ENCODE measurements around the gene SCN8A.
"Not testable (repeated sequence)": the region's sequence is repeated elsewhere in the genome, so short reads cannot be mapped to it uniquely, and the experiment has no call there.

Gene SCN8A

DNA sequence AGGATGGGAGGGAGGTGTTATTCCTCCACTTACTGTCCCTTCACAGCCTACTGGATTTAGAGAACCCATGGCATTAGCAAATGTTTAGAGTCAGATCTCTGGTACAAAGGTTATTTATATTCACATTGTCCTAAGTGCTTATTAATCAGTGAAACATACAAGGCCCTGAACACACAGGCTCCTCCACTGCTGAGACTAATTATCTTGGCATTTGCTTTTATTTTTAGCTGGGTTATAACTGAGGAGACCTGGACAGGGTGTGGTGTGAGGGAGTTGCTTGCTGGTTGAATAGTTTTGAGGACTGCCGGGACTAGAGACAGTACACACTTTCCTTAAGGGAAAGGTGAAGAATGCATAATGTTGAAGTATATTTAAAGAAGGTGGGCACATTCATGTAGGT, 180.0 kb downstream of the SCN8A start:
- no peak overlapping the region for H3K27ac Mint-ChIP-seq
- no peak for DNase-seq

DNA sequence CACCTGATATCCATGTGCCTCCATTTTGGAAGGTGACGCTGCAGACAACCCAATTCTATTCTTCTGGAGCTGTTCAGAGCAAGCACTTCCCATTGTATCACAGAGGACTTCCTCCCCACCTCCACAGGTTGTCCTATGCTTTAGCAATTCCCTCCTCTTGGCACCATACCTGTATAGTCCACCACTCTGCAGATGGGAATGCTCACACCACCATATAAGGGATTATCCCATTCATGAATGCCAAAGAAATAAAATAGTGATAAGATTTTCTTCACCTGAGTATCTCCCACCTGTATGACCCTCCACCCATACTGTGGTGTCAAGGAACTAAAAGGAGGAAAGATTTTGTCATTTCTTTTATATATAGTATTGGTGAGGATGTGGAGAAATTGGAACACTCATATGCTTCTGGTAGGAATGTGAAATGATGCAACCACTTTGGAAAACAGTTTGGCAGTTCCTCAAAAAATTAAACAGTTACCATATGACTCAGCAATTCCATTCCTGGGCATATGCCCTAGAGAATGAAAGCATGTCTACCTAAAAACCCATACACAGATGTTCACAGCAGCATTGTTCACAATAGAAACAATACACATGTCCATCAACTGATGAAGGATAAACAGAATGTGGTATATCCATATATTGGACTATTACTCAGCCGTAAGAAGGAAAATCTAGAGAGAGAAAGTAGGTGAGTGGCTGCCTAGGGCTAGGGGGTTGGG, 182.3 kb downstream of the SCN8A start:
- H3K4me3 Mint-ChIP-seq = no peak overlapping the region
- no peaks in the 10 kb centered on the region for H3K9me3 Mint-ChIP-seq
- no peaks in the 10 kb centered on the region for H3K27me3 Mint-ChIP-seq
- DNase-seq = no peak
- H3K27ac Mint-ChIP-seq = no peak overlapping the region
- H3K4me1 Mint-ChIP-seq (ENCODE audit: low read depth) = no peaks in the 10 kb centered on the region
- no peaks in the 10 kb centered on the region for H3K36me3 Mint-ChIP-seq (ENCODE audit: low read depth)

More for the DNA sequence above, 180.0 kb downstream of the SCN8A start:
- Mint-ChIP-seq H3K36me3 (ENCODE audit: low read depth) (no peaks in the 10 kb centered on the region), H3K9me3 (no peaks in the 10 kb centered on the region), H3K4me3 (no peak overlapping the region), H3K27me3 (no peaks in the 10 kb centered on the region), H3K4me1 (ENCODE audit: low read depth) (no peaks in the 10 kb centered on the region)

DNA sequence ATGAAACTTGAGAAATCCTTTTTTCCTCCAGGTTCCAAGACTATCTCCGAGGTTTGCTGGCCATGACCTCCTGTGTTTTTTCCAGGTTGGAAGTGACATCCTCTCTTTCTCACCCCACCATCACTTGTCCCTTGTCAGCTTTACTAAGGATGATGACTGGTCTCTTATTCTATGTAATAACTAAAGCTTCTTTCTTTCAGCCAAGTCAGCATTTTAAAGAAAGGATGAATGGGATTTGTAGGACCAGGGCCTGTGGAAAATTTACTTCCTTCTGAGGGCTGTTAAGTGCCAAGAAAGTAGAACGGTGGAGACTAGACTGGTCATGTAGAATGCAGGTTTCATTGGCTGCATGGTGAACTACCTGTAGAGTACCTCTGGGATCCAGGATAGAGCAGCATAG, 183.9 kb downstream of the SCN8A start:
- no peaks in the 10 kb centered on the region for H3K27me3 Mint-ChIP-seq
- H3K4me1 Mint-ChIP-seq (ENCODE audit: low read depth) = no peaks in the 10 kb centered on the region
- H3K9me3 Mint-ChIP-seq = no peaks in the 10 kb centered on the region
- H3K4me3 Mint-ChIP-seq = no peak overlapping the region
- no peaks in the 10 kb centered on the region for H3K36me3 Mint-ChIP-seq (ENCODE audit: low read depth)
- DNase-seq = no peak
- no peak overlapping the region for H3K27ac Mint-ChIP-seq

DNA sequence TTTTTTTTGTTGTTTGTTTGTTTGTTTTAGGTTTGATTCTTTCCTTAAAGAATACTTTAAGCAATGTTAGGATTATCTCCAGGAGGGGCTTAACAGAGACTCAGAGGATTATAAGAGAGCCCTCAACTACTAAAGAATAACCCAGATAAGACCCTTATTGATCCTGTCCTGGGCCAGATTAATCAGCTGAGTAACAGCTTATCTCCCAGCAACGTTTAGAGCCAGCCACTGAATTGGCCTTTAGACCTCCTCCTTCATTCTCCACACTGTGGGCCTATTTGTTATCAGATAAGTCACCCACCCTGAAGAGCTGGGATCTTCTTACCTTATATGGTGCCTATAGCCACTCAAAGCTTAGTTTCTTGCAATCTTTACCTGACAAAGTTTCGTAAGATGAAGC, 186.4 kb downstream of the SCN8A start:
- H3K4me1 Mint-ChIP-seq (ENCODE audit: low read depth) = no peaks in the 10 kb centered on the region
- no peak for DNase-seq
- H3K27ac Mint-ChIP-seq = no peak overlapping the region
- no peak overlapping the region for H3K4me3 Mint-ChIP-seq
- peaks cover 3% of the 10 kb centered on the region for H3K27me3 Mint-ChIP-seq
- no peaks in the 10 kb centered on the region for H3K36me3 Mint-ChIP-seq (ENCODE audit: low read depth)
- H3K9me3 Mint-ChIP-seq = no peaks in the 10 kb centered on the region

DNA sequence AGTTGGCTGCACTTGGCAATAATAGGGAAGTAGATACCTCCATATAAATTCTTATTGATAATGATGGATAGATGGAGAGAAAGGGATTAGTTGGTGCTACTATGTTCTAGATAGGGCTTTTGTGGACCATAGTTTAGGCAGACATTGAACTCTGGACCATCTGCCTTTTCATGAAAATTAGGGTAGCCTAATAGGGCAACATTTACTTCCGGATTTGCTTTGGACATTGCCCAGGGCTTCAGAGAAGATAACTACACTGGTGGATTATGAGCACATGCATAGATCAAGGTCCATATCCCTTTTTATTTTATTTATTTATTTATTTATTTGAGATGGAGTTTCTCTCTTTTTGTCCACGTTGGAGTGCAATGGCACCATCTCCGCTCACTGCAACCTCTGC, 186.9 kb downstream of the SCN8A start:
- H3K36me3 Mint-ChIP-seq (ENCODE audit: low read depth) = no peaks in the 10 kb centered on the region
- H3K27ac Mint-ChIP-seq = no peak overlapping the region
- no peak for DNase-seq
- no peak overlapping the region for H3K4me3 Mint-ChIP-seq
- H3K4me1 Mint-ChIP-seq (ENCODE audit: low read depth) = no peaks in the 10 kb centered on the region
- H3K27me3 Mint-ChIP-seq = peaks cover 3% of the 10 kb centered on the region
- H3K9me3 Mint-ChIP-seq = no peaks in the 10 kb centered on the region

DNA sequence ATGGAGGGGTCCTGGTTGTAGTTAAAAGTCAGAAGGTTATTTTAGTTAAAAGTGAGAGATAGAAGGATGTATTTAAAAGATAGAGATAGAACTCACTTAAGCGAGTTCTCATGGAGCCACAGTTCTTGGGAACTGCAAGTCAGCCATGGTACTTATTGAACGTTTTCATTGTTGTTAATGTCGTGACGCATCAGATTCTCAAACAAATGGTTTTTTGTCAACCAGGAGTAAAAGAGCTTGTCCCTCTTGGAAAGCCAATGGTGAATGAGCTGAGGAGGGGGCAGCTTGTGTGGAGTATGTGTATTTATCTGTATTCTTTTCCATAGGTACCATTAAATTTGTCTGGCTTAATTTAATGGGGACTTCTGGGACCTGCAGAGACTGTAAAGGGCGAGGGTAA, 188.8 kb downstream of the SCN8A start:
- no peaks in the 10 kb centered on the region for H3K36me3 Mint-ChIP-seq (ENCODE audit: low read depth)
- peaks cover 3% of the 10 kb centered on the region for H3K27me3 Mint-ChIP-seq
- H3K4me3 Mint-ChIP-seq = no peak overlapping the region
- DNase-seq = no peak
- no peak overlapping the region for H3K27ac Mint-ChIP-seq
- peaks cover 3% of the 10 kb centered on the region for H3K4me1 Mint-ChIP-seq (ENCODE audit: low read depth)
- H3K9me3 Mint-ChIP-seq = no peaks in the 10 kb centered on the region

DNA sequence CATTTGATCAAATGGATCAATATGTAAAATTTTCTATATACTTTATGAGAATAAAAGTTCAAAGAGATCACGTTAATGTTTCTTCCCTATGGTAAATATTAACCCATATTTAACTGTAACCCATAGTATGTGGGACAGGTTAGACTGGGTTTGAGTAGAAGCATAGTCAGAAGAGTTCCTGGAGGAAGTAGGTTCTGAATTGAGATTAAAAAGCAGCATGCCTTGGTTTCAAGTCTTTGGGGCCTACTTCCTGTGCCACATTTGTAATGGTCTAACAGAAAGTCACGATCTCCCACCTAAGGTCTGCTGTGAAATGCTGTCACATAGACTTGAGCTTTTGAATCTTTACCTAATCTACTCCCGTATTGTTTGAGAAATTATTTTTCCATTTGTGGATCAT, 193.7 kb downstream of the SCN8A start:
- H3K27me3 Mint-ChIP-seq = peaks cover 3% of the 10 kb centered on the region
- H3K9me3 Mint-ChIP-seq = no peaks in the 10 kb centered on the region
- H3K4me3 Mint-ChIP-seq = no peak overlapping the region
- no peak for DNase-seq
- H3K36me3 Mint-ChIP-seq (ENCODE audit: low read depth) = no peaks in the 10 kb centered on the region
- H3K27ac Mint-ChIP-seq = no peak overlapping the region
- H3K4me1 Mint-ChIP-seq (ENCODE audit: low read depth) = peaks cover 6% of the 10 kb centered on the region

DNA sequence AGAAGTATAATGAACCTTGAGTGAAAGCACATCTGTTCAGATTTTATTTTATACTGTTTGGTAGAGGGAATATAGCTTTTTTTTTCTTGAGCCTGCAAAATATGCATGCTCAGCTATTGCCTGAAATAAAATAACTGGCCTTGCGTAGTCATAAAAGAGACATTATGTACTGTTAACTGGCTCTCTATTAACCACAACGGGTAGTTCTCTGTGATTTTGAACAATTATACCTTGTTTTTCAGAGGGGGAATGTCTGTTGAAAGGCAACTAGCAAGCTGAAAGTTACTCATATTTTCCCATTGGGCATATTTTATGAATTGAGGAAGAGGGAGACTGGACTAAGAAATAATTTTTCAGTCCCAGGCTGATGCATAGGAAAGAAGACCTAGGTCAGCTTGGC, 194.9 kb downstream of the SCN8A start:
- H3K27ac Mint-ChIP-seq = no peak overlapping the region

DNA sequence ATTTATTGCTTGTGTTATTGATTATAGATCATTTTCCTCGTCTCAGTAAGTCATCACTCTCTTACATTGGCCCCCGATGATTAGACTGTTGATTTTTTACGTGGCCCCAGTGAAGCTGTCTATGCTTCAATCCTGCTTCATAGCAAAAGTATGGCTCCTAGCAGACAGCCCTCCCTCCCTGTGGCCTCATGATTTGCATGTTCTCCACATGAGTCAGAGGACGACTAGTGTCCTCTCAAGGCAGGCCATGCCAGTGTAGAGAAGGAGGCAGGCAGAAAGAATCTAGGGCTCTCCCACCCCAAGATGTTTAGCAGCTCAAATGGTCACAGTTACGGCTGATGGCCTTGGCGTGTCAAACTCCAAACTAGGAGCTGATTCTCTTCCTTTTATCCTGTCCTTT, 197.8 kb downstream of the SCN8A start:
- peaks cover 6% of the 10 kb centered on the region for H3K4me1 Mint-ChIP-seq (ENCODE audit: low read depth)
- H3K9me3 Mint-ChIP-seq = no peaks in the 10 kb centered on the region
- no peak overlapping the region for H3K27ac Mint-ChIP-seq
- no peak for DNase-seq
- no peaks in the 10 kb centered on the region for H3K27me3 Mint-ChIP-seq
- no peak overlapping the region for H3K4me3 Mint-ChIP-seq
- H3K36me3 Mint-ChIP-seq (ENCODE audit: low read depth) = no peaks in the 10 kb centered on the region

More for the DNA sequence above, 194.9 kb downstream of the SCN8A start:
- Mint-ChIP-seq H3K27me3 (no peaks in the 10 kb centered on the region), H3K4me1 (ENCODE audit: low read depth) (peaks cover 6% of the 10 kb centered on the region), H3K9me3 (no peaks in the 10 kb centered on the region), H3K36me3 (ENCODE audit: low read depth) (no peaks in the 10 kb centered on the region), H3K4me3 (no peak overlapping the region)
- DNase-seq = no peak

DNA sequence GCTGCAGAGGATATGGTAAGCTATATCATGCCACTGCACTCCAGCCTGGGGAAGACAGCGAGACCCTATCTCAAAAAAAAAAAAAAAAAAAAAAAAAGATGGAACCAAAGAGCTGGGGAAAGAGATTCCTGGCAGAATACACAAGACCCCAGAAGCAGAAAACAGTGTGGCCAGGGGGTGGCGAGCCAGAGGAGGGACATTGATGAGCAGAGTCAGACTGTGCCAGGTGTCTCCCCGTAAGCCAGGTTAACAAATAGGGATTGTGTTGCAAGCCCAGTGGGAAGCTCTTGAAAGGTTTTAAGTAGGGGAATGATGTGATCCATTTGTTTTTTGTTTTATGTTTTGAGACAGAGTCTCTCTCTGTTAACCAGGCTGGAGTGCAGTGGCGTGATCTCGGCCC, 201.4 kb downstream of the SCN8A start:
- H3K27me3 Mint-ChIP-seq = no peaks in the 10 kb centered on the region
- H3K27ac Mint-ChIP-seq = no peak overlapping the region
- DNase-seq = no peak
- H3K4me3 Mint-ChIP-seq = no peak overlapping the region
- no peaks in the 10 kb centered on the region for H3K9me3 Mint-ChIP-seq
- no peaks in the 10 kb centered on the region for H3K4me1 Mint-ChIP-seq (ENCODE audit: low read depth)
- H3K36me3 Mint-ChIP-seq (ENCODE audit: low read depth) = no peaks in the 10 kb centered on the region

DNA sequence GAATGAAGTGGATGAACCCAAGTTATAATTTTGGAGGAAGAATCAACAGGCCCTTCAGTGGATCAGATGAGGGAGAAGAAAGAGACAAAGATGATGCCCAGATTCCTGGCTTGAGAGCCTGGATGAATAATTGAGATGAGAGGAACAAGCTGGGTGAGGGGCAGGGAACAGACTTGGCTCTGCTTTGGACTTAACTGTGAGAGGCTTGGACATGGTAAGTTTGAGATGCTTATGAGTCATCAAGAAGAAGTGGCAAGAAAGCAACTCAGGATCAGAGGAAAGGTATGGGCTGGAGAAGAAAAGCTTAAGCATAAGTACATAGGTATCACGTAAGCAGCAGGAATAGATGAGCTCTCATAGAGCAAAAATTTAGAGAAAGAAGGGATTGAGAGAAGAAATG, 202.2 kb downstream of the SCN8A start:
- Mint-ChIP-seq H3K4me3 (no peak overlapping the region), H3K4me1 (ENCODE audit: low read depth) (no peaks in the 10 kb centered on the region), H3K27ac (no peak overlapping the region), H3K36me3 (ENCODE audit: low read depth) (no peaks in the 10 kb centered on the region), H3K9me3 (no peaks in the 10 kb centered on the region), H3K27me3 (no peaks in the 10 kb centered on the region)
- DNase-seq = no peak

DNA sequence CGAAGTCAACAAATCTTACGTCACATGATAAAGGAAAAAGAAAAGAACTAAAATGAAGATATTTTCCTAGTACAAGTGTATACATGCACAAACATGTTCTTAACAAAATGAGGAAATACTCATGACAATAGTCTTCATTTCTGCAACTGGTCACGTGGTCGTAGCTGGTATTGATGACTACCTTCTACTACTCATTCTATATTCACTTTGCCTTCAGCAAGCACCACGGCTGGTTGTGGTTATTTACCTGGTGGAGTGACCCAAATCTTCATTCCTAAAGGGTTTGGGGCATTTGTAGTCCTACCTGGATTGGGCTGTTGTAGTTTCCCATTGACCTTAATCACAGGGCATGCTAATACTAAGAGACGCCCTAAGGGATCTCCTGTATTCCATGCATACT, 206.3 kb downstream of the SCN8A start:
- Mint-ChIP-seq H3K36me3 (ENCODE audit: low read depth) (no peaks in the 10 kb centered on the region), H3K4me3 (no peak overlapping the region), H3K27me3 (no peaks in the 10 kb centered on the region), H3K4me1 (ENCODE audit: low read depth) (no peaks in the 10 kb centered on the region), H3K9me3 (no peaks in the 10 kb centered on the region), H3K27ac (no peak overlapping the region)
- no peak for DNase-seq

DNA sequence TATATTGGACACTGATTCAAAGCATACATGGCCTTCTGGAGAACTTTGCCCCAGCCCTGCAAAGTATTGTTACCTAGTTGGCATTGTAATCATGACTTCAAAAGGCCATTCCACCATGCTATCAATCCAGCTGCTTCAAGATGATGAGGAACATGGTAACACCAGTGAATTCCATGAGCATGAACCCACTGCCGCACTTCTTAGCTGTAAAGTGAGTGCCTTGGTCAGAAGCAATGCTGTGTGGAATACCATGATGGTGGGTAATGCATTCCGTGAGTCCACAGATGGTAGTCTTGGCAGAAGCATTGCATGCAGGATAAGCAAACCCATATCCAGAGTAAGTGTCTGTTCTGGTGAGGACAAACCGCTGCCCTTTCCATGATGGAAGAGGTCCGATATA, 207.0 kb downstream of the SCN8A start:
- H3K36me3 Mint-ChIP-seq (ENCODE audit: low read depth); H3K4me1 Mint-ChIP-seq (ENCODE audit: low read depth); H3K9me3 Mint-ChIP-seq; H3K4me3 Mint-ChIP-seq; H3K27ac Mint-ChIP-seq; H3K27me3 Mint-ChIP-seq; DNase-seq: not testable (repeated sequence)

DNA sequence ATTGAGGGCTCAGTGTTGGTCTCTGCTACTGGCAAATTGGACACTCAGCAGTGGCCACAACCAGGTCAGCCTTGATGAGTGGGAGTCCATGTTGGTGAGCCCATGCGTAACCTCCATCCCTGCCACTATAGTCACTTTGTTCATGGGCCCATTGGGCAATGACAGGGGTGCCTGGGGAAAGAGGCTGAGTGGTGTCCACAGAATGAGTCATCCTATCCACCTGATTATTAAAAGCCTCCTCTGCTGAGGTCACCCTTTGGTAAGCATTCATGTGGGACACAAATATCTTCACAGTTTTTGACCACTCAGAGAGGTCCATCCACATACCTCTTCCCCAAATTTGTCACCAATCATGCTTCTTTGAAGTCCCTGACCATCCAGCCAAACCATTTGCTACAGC, 207.5 kb downstream of the SCN8A start:
- Mint-ChIP-seq H3K36me3 (ENCODE audit: low read depth) (no peaks in the 10 kb centered on the region), H3K4me1 (ENCODE audit: low read depth) (no peaks in the 10 kb centered on the region), H3K9me3 (no peaks in the 10 kb centered on the region), H3K27ac (no peak overlapping the region), H3K4me3 (no peak overlapping the region), H3K27me3 (no peaks in the 10 kb centered on the region)
- no peak for DNase-seq

DNA sequence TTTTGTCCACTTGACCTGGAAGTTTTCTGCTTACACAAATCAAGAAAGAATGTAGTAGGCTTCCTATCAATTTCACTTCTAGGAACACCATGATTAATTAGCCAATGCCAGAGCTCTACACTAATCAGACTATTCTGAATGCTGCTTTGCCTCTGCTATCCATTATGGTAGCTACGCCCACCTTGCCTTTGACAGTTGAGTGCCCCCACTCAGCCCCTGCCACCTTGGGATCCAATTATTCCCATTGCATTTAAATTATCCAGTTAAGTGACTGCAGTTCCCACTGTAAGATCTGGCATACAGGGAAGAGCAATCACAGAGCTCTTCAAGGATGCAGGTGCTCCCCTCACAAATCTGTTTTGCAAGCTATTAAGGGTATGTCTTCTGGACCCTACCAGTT, 210.0 kb downstream of the SCN8A start:
- no peaks in the 10 kb centered on the region for H3K9me3 Mint-ChIP-seq
- no peaks in the 10 kb centered on the region for H3K36me3 Mint-ChIP-seq (ENCODE audit: low read depth)
- H3K27ac Mint-ChIP-seq = no peak overlapping the region
- H3K27me3 Mint-ChIP-seq = no peaks in the 10 kb centered on the region
- H3K4me1 Mint-ChIP-seq (ENCODE audit: low read depth) = no peaks in the 10 kb centered on the region
- no peak for DNase-seq
- no peak overlapping the region for H3K4me3 Mint-ChIP-seq

DNA sequence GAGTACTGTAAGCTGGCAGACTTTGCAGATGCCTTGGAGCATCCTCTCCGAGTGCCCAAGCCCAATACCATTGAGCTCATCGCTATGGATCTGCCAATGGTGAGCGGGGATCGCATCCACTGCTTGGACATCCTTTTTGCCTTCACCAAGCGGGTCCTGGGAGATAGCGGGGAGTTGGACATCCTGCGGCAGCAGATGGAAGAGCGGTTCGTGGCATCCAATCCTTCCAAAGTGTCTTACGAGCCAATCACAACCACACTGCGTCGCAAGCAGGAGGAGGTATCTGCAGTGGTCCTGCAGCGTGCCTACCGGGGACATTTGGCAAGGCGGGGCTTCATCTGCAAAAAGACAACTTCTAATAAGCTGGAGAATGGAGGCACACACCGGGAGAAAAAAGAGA, 215.9 kb downstream of the SCN8A start:
- Mint-ChIP-seq H3K4me1 (ENCODE audit: low read depth) (no peaks in the 10 kb centered on the region), H3K4me3 (no peak overlapping the region), H3K9me3 (no peaks in the 10 kb centered on the region), H3K27ac (no peak overlapping the region), H3K36me3 (ENCODE audit: low read depth) (no peaks in the 10 kb centered on the region), H3K27me3 (no peaks in the 10 kb centered on the region)
- no peak for DNase-seq
